A673 (cell line): ENCODE data around the gene LAMTOR3. TPM values are rescaled to one million over a fixed set of nuclear protein-coding genes. Genes with fewer than 3 reads are reported as not detected.

ENCODE experiments used
- BruUV-seq: library from RNA; stranded (reverse); fragments of 400-500 nt; replicated peaks from 2 replicates; lab custom pipeline; 2021; lab: Mats Ljungman, UMichigan
- CTCF ChIA-PET: fragments of 300-600 bp; sonication (Branson Sonifier 250); formaldehyde crosslinking; loops from one replicate; lab custom pipeline; 2022; ENCODE audit warnings: antibody characterized with exemption; lab: Charles Lee
- POLR2A ChIA-PET: fragments of 300-600 bp; sonication (Branson Sonifier 250); formaldehyde crosslinking; loops from one replicate; lab custom pipeline; 2022; ENCODE audit warnings: antibody characterized with exemption; ENCODE audit not compliant: low non-redundant PET; lab: Charles Lee
- DNase-seq: peaks from one replicate; pipeline ENCODE4 v3.0.0-alpha.2; 2015; ENCODE audit warnings: low spot score
- H3K27ac ChIP-seq: fragments of 200-600 bp; sonication (generic); 2 replicates; pipeline ENCODE4 v1.5.1; 2016; ENCODE audit warnings: mixed run types, low read depth, mild to moderate bottlenecking, mixed read lengths, antibody characterized with exemption, low read length; ENCODE audit not compliant: poor library complexity, severe bottlenecking
- H3K27me3 ChIP-seq: fragments of 200-600 bp; sonication (generic); replicated peaks from 2 replicates; pipeline ENCODE4 v1.6.1; 2017; ENCODE audit warnings: mixed run types, low read depth, mild to moderate bottlenecking, mixed read lengths, antibody characterized with exemption, low read length; ENCODE audit not compliant: insufficient read depth, poor library complexity
- H3K36me3 ChIP-seq: fragments of 200-600 bp; sonication (generic); 2 replicates; pipeline ENCODE4 v1.6.1; 2016; ENCODE audit warnings: mixed run types, mild to moderate bottlenecking, mixed read lengths, antibody characterized with exemption, low read length; ENCODE audit not compliant: insufficient read depth, poor library complexity, severe bottlenecking
- H3K4me1 ChIP-seq: fragments of 200-600 bp; sonication (generic); 2 replicates; pipeline ENCODE4 v1.6.1; 2017; ENCODE audit warnings: mixed run types, mild to moderate bottlenecking, mixed read lengths, antibody characterized with exemption, low read length; ENCODE audit not compliant: insufficient read depth, poor library complexity, severe bottlenecking
- H3K4me3 ChIP-seq: fragments of 200-600 bp; sonication (generic); 2 replicates; pipeline ENCODE4 v1.5.1; 2016; ENCODE audit warnings: low read depth, mixed run types, mild to moderate bottlenecking, mixed read lengths, low read length; ENCODE audit not compliant: poor library complexity, severe bottlenecking
- H3K9me3 ChIP-seq: fragments of 200-600 bp; sonication (generic); 2 replicates; pipeline ENCODE4 v1.6.1; 2016; ENCODE audit warnings: mixed run types, low read depth, mild to moderate bottlenecking, mixed read lengths, antibody characterized with exemption, low read length; ENCODE audit not compliant: poor library complexity, severe bottlenecking
- CTCF ChIP-seq: fragments of 300-800, 200-600 bp; sonication (generic); conservative IDR thresholded peaks from 2 replicates; pipeline ENCODE4 v1.5.1; 2017; ENCODE audit warnings: low read depth, mild to moderate bottlenecking, antibody characterized with exemption, low read length, moderate library complexity, mixed read lengths
- EZH2 ChIP-seq: fragments of 200-600 bp; sonication (generic); IDR thresholded peaks from 2 replicates; pipeline ENCODE4 v1.6.1; 2017; ENCODE audit warnings: borderline replicate concordance, low read depth, mild to moderate bottlenecking, mixed read lengths, antibody characterized with exemption, low read length; ENCODE audit not compliant: poor library complexity, severe bottlenecking
- intact Hi-C: fragments of 100-400 bp; cut with micrococcal nuclease; formaldehyde crosslinking; loops from one replicate; pipeline ENCODE4 v1.10.0; 2022; ENCODE audit not compliant: unreplicated experiment
- total RNA-seq: library from RNA; stranded (reverse); gene quantifications from 2 replicates; pipeline ENCODE4 v1.2.3, GENCODE V29; 2021

The LAMTOR3 gene
- total RNA-seq, 1 experiment from 2014 or later: 31.6 TPM

- intact Hi-C loops: no loop called here
- H3K4me1 ChIP-seq: no peaks in the 10 kb centered on the region
Observed at GRCh38 chr4:99844048-99844447, 50.2 kb downstream of the LAMTOR3 start.

GRCh38 chr4:99843413-99843812, 50.8 kb downstream of the LAMTOR3 start:
- H3K9me3 ChIP-seq: no peaks in the 10 kb centered on the region
- BruUV-seq: no TSS peak
- CTCF ChIA-PET: no interaction called here
- no peaks in the 10 kb centered on the region for H3K36me3 ChIP-seq
- no peak overlapping the region for H3K4me3 ChIP-seq
- no peaks in the 10 kb centered on the region for H3K27me3 ChIP-seq
- DNase-seq: no peak
- H3K27ac ChIP-seq: no peak overlapping the region
- H3K4me1 ChIP-seq: no peaks in the 10 kb centered on the region
- intact Hi-C loops: no loop called here
- TF ChIP-seq CTCF (no peak), EZH2 (no peak)
- POLR2A ChIA-PET: no interaction called here

More at GRCh38 chr4:99844048-99844447, 50.2 kb downstream of the LAMTOR3 start:
- Histone ChIP-seq H3K36me3 (no peaks in the 10 kb centered on the region), H3K4me3 (no peak overlapping the region), H3K27me3 (no peaks in the 10 kb centered on the region), H3K9me3 (no peaks in the 10 kb centered on the region), H3K27ac (no peak overlapping the region)
- TF ChIP-seq CTCF (no peak), EZH2 (no peak)
- CTCF ChIA-PET: no interaction called here
- BruUV-seq: no TSS peak
- POLR2A ChIA-PET: no interaction called here
- no peak for DNase-seq

GRCh38 chr4:99841129-99841528, 53.1 kb downstream of the LAMTOR3 start:
- CTCF ChIA-PET: no interaction called here
- Histone ChIP-seq H3K4me1 (no peaks in the 10 kb centered on the region), H3K4me3 (no peak overlapping the region), H3K27ac (no peak overlapping the region), H3K27me3 (no peaks in the 10 kb centered on the region), H3K36me3 (no peaks in the 10 kb centered on the region), H3K9me3 (no peaks in the 10 kb centered on the region)
- DNase-seq: no peak
- POLR2A ChIA-PET: no interaction called here
- intact Hi-C loops: no loop called here
- no TSS peak for BruUV-seq
- TF ChIP-seq CTCF (no peak), EZH2 (no peak)
